Activated T-cell treated with anti-CD3 and anti-CD28 coated beads, Interleukin-2, amount 50 U/mL, for 1 hour (primary cell): ENCODE data around the gene SLC35F6.

Experiments used
- DNase-seq: peaks from one replicate; pipeline ENCODE4 v3.0.0-alpha.2; 2020

SLC35F6 gene

DNA sequence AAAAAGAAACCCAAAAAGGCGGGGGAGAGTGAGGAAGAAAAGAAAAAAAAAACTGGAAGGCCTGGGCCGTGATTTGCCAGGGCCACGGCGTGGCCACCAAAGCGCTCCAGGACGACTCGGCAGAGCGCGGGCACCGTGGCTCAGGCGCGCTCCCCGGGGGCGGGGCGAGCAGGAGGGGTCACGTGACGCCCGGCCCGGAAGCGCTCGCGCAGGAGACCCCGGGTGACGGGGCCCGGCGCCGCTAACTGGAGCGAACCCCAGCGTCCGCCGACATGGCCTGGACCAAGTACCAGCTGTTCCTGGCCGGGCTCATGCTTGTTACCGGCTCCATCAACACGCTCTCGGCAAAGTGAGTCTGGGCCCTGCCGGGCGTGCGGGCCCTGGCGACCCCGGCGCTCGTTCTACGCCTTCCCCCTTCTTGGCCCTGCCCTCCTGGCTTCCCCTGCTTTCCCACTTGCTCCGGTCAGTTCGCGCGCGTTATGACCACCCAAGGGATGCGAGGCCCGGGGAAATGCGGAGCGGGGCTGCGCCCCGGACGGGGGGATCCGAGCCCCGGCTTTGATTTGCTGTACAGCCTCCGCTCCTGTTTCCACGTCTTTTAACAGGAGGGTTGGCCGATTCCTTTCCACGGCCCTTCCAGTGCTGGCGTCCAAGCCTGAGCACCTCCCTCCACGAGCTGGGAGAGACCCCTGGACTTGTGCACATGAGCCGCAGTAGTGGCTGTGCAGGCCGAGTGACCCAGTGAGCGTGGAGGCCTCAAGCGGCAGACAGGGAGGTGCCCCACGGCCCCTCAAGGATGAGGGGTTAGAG lies at the start of gene SLC35F6:
Gene SLC35F6, plus strand, starts transcription at position 207 of the 810 bp plus-strand sequence. Its CDS starts 66 bp downstream, at position 273.
- DNase-seq, result peak; percentile 84

GRCh38 chr2:26715528-26716270 lies 48.4 kb upstream of the SLC35F6 start:
- DNase-seq, result no peak

DNA sequence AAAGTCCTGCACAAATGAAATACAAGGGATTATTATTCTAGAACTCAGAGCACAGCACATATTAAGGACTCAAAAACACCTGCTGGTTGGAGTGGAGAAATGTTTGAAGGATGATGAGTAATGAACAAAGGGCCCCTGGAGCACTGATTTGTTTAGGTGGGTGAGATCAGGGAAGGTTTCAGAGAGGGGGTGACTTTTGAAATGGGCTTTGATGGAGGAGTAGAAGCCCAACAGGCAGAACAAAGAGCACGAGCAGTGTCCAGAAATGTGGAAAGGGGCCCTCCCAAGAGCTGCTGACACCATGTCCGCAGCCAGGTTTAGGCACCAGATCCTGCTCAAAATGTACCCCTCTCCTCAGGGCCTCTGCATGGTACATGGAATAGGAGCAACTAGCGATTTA lies 47.7 kb upstream of the SLC35F6 start:
- no peak for DNase-seq

DNA sequence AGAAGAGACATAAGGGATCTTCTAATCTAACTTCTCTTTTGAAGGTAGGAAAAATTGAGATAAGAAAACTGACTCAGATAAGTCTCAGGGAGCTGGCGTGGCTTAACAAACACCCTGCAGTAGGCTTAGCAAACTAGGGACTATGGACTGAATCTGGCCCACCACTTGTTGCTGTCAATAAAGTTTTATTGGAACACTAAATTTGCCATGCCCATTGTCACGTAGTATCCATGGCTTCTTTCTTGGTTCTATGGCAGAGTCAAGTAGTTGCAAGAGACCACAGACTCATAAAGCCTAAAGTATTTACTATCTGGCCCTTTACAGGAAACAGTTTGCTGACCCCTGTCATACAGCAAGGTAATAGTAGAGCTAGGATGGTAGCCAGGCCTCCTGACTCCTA lies 47.3 kb upstream of the SLC35F6 start:
- no peak for DNase-seq

DNA sequence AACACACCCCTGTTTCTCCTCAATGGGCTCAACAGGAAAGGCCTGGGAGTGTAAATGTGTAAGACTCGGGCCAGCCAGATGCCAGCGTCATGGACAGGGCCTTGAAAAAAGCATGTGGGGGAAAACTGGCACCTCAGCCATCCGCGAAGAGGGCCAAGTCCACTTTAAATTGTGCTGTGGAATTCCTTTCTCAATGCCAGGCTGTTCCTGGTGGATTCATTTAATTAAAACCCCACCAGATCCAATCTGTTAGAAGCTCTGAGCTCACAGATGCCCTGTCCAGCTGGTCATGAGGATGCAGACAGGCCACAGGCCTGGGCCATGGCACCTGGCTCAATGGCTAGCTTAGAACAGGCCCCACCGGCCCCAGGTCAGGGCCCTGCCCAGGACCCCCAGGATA lies 46.7 kb upstream of the SLC35F6 start:
- DNase-seq, result no peak

- no peak for DNase-seq
Observed at GRCh38 chr2:26718949-26719686, 45.0 kb upstream of the SLC35F6 start.

- DNase-seq, result no peak
Observed at GRCh38 chr2:26720322-26721114, 43.6 kb upstream of the SLC35F6 start.

GRCh38 chr2:26721115-26722032 lies 42.7 kb upstream of the SLC35F6 start:
- DNase-seq, result no peak

- no peak for DNase-seq
Observed at GRCh38 chr2:26722328-26722727, 41.8 kb upstream of the SLC35F6 start.

GRCh38 chr2:26722911-26723310 lies 41.2 kb upstream of the SLC35F6 start:
- no peak for DNase-seq

- no peak for DNase-seq
Observed at GRCh38 chr2:26723475-26723874, 40.6 kb upstream of the SLC35F6 start.

DNA sequence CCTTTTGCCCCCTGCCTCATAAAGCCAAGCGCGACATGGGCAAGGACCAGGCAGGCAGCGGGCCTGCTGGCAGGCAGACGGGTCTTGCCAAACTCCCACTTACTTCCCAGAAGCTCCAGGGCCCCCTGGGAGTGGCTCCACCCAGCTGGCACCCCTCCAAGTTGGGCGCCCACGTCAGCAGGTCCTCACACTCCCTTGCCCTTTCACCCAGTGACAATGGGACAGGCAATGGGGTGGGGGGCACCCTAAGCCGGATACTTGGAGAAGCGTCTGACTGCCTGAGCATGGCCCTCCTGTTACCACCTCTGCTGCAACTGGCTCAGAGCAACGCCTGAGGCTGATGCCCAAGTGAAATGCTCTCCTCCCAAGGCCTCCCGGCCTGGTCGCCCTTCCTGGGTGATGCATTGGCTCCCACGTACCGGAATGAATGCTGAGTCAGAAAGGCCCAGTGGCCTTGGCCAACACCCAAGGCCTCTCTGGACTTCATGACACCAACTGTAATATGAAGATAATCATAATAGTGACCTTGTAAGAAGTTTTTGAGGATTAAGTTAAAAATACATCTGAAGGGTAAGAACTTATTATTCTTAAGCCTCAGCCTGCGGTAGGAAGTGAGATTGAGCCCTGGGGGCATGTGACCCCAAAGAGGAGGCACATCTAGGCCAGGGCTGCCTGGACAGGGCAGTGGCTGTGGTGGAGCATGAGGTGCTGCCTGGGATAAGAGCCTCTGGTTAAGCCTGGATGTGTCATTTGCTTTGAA lies 39.9 kb upstream of the SLC35F6 start:
- DNase-seq, result no peak

DNA sequence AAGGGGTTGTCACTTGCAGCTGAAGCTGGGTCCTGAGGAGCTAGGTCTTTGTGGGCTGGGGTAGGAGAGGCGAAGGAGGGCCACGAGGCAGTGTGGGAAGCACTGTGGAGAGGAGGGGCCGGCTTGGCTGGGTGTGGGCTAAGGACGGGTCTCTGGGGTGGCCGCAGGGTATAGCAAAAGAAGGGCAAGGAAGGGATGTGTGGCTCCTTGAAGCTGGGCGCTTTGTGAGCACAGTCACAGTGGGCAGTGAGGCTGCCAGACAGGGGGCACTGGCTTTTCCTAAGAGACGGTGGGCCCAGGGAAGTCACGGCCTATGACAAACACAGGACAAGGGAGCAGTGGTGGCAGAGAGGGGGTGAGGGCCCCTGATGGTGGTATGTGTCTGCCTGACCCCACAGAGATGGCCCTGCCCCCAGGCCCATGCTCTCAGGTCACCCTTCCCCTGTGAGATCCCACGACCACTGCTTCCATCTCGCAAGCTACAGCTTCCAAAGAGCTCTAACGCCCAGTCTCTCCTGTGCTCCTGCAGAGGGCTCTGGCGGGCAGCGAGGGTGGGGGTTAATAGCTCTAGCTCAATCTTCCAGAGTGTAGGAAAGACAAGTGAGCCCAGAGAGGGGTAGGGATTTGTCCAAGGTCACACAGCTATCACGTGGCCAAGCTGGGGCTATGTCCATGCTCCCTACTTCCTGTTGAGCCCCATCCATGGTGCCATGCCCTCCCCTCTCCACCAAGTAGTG lies 39.1 kb upstream of the SLC35F6 start:
- no peak for DNase-seq

GRCh38 chr2:26725521-26725820 lies 38.6 kb upstream of the SLC35F6 start:
- no peak for DNase-seq

- no peak for DNase-seq
Observed at GRCh38 chr2:26726228-26726627, 37.9 kb upstream of the SLC35F6 start.

GRCh38 chr2:26727641-26728561 lies 36.2 kb upstream of the SLC35F6 start:
- peak; percentile 40 for DNase-seq

- no peak for DNase-seq
Observed at GRCh38 chr2:26729311-26729710, 34.8 kb upstream of the SLC35F6 start.

GRCh38 chr2:26730549-26731344 lies 33.3 kb upstream of the SLC35F6 start:
- DNase-seq, result no peak
